Astrocyte (in vitro differentiated cells and primary cell): ENCODE results near the gene SNRNP27.
"Not testable (repeated sequence)": the region's sequence is repeated elsewhere in the genome, so short reads cannot be mapped to it uniquely, and the experiment has no call there.

Source experiments
- CTCF ChIP-seq: IDR thresholded peaks from 2 replicates; pipeline ENCODE4 v1.5.1; 2011; ENCODE audit warnings: low read depth, mild to moderate bottlenecking, inconsistent platforms, low read length, moderate library complexity; ENCODE audit not compliant: insufficient read depth
- EZH2 ChIP-seq: IDR thresholded peaks from 2 replicates; pipeline ENCODE4 v1.6.1; 2012; ENCODE audit warnings: mild to moderate bottlenecking, low read length, inconsistent platforms; ENCODE audit not compliant: insufficient read depth

- not testable (repeated sequence) for TF ChIP-seq CTCF, EZH2
Observed at GRCh38 chr2:69892838-69893424, 825 bp upstream of the SNRNP27 start.
